HG02610 (cell line): Measurements from ENCODE around the gene PLXDC1.

Experiments
- ATAC-seq: cut with Tn5 transposase; IDR thresholded peaks from one replicate; pipeline ENCODE4 v1.9.1; 2021; ENCODE audit warnings: mild to moderate bottlenecking, moderate library complexity; ENCODE audit not compliant: unreplicated experiment

Gene PLXDC1

DNA sequence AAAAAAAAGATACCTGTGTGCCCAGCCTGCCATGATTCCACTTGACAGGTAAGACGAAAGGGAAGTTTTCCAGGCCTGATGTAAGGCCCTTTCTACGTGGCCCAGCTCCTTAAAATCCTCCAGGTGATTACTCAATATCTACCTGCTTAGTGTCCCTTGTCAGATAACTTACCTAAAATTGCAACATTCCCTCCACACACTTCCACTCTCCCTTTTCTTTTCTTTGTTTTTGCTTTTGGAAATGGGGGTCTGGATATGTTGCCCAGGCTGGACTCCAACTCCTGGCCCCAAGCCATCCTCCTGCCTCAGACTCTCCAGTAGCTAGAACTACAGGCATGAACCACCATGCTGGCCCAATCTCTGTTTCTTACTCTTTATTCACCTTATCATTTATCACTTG is 7.2 kb upstream of the PLXDC1 start:
- ATAC-seq, result no peak

GRCh38 chr17:39156491-39156890 is 5.1 kb upstream of the PLXDC1 start:
- no peak for ATAC-seq

DNA sequence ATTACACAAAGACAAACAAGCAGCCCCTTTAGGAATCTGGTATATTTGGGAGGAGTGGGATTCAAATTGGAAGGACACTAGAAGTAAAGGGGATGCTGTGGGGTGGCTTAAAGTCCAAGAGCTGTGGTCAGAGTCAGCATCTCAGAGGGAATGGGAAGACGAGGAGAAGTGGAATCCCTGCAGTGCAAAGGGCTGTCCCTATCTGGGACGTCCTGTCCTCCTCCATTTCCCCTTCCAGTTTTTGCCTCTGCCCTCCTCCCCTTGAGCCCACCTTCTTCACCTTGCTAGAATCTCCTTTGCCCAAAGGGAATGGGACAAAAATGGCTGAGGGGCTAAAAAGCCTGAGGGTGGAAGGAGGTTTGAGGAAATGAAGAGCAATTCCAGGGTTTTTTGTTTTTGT is 4.2 kb upstream of the PLXDC1 start:
- ATAC-seq, result no peak

DNA sequence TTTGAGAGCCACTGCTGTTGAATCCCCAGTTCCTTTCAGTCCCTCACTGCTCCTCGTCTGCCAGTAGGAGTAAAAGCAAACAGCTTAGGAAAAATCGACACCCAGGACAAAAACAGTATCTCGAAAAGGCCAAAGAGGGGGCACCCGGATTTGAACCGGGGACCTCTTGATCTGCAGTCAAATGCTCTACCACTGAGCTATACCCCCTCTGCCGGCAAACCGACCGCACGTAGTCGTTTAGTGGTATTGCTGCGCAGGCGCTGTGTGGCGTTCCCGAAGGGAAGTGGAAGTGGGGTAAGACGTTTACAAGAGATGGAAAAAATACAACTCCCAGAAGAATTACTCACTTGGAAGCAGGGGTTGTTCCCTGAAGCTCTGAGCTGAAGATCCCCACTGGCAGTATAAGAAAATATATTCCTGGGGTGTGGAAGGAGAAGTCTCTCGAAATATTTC is 2.2 kb upstream of the PLXDC1 start:
- no peak for ATAC-seq

- no peak for ATAC-seq
Observed at GRCh38 chr17:39151943-39152818, 744 bp upstream of the PLXDC1 start.

- no peak for ATAC-seq
Observed at GRCh38 chr17:39150795-39151149, 665 bp downstream of the PLXDC1 start.

DNA sequence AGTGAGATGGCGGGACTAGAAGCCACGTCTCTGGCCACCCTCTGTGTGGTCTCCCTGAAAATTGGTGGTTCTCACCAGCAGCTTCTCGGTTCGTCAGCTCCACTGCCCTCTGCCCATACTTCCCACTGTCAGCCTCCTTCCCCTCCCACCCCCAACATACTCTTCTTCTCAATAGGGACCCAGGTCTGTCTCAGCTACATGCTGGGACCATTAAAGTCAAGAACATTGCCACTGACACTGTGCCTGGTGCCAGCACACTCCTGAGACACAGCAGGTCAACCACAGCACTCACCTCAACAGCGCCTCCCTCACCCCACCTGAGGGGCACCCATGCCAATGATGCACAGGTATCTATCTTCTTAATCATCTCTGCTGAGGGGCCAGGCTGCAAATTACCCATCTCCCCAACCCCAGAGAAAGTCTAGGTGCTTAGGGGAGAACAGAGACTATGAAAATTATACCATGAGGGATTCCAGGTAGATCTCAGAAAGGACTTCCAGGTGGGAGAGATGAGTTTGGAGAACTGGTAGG is 1.3 kb downstream of the PLXDC1 start:
- no peak for ATAC-seq

DNA sequence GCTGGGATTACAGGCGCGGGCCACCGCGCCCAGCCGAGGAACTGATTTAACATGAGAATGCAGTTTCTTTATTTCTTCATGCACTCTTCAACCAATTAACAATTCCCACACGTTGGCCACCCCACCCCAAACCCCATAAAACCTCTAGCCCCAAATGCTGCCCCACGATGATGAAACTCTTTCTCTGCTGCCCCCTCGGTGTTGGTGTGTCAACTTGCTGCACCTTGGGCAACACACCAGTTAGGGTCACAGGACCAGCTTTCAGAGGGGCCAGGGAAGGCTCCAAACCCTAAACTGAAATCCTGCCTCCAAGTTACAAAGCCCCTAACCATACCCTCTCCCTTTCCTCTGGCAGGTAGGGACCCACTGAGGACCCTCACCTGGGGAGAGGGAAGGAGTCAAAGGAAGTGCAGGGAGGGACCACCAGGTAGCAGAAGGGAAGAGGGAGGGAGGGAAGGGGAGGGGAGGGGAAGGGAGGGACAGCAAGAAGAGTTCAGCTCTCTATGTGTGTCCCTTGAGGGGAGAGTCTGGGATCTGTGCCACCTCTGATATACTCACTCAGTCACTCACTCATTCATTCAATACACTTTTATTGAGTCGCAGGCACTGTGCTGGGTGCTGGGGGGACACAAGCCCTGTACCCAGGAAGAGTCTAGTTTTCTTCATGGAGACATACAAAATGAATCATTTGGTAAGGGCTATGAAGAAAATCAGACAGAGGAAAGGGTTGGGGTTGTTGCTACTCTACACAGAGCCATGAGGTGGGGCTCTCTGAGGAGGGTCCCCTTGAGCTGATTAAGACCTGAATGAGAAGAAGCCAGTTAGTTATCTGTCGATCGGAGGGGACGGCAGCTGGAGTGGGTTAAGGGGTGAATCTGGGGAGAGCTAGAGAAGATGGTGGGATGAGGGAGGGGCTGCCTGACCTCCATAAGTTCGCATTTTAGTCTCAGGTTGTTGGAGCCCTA is 3.9 kb downstream of the PLXDC1 start:
- ATAC-seq, result no peak

DNA sequence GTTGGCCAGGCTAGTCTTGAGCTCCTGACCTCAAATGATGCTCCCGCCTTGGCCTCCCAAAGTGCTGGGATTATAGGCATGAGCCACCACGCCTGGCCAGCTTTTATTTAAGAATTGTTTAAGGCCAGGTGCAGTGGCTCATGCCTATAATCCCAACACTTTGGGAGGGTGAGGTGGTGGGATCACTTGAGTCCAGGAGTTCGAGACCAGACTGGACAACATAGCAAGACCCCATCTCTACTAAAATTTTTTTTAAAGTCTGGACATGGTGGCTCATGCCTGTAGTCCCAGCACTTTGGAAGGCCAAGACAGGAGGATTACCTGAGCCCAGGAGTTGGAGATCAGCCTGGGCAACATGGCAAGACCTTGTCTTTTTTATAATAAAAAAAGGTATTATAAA is 5.2 kb downstream of the PLXDC1 start:
- no peak for ATAC-seq

DNA sequence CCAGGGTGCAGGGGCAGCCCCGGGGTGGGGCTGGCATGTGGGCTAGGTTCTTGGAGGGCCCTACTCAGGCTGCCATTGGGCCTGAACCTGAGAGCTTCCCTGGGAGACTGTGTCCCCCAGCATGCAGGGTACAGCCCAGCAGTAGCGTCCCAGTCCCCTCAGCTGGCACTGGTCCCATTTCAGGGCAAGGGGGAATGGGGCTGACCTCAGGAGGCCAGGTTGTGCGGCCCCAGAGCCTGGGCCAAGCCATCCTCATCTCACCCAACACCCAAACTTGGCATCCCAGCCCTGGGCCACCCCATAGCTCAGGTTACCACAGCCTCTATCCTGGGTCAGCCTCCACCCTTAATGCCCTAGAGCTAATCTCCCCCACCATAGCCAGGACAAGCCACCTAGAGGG is 6.3 kb downstream of the PLXDC1 start:
- no peak for ATAC-seq

DNA sequence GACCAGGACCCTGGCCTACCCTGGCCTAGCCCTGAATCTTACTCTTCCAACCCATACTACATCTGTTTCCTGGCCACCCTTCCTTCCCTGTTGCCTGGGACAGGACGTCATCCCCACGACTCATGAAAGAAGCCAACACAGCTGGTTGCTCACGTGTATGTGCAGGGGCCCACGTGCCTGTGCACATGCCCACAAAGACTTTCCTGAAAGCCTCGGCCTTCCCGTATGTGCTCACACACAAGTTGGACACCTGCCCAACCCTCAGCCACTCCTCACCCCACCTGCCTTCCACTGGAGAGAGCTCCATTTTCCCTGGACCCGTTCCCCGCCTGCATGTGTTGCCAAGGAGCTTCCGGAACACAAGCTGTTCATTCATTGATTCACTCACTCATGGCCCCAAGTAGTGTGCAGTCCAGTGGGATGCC is 7.0 kb downstream of the PLXDC1 start:
- no peak for ATAC-seq

DNA sequence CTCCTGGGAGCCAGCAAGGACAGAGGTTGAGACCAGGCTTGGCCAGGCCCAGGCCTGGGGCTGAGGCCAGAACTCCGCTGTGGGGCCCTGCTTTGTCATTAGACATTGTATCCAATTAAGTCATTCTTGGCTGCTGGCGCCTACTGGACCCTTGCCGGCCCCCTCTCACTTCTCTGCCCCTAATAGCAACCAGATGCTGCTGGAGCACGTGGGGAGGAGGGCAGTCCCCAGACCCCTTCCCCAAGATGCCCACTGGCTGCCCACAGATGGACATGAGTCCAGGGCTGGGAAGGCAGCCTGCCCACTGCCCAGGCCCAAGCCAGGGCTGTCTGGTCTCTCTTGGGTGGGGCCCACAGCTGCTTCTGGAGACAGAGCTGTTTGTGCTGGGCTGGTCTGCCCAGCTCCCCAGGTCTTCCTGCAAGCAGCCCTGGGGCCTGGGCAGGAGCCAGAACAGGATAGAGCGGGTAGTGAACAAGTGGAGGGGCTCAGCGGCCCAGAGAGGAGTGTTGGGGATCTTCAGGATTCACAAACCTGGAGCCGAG is 7.8 kb downstream of the PLXDC1 start:
- ATAC-seq, result no peak

DNA sequence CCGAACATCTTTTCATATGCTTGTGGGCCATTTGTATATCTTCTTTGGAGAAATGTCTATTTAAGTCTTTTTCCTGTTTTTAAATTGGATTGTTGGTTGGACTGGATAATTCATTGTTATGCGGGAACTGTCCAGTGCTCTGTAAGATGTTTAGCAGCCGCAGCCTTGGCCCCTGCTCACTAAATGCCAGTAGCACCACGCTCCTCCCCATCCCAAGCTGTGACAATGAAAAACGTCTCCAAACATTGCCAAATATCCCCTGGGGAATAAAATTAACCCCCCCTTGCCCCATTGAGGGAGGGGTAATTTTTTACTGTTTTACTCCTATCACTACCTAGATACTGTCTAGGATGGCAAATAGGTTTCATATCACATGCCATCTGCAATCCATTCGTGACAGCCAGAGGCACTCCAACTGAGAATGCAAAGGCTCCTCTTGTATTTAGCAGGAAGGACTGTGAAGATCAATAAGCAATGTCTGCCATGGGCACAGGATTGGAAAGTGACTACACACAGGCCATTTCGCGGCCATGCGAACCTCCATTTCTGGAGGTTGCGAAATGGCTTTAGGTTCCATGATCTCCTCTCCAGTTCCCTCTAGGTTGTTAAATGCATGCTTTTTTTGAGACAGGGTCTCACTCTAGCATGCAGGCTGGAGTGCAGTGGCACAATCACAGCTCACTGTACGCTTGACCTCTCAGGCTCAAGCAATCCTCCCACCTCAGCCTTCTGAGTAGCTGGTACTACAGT is 9.3 kb downstream of the PLXDC1 start:
- no peak for ATAC-seq

GRCh38 chr17:39141294-39141693 is 10.1 kb downstream of the PLXDC1 start:
- ATAC-seq, result no peak

DNA sequence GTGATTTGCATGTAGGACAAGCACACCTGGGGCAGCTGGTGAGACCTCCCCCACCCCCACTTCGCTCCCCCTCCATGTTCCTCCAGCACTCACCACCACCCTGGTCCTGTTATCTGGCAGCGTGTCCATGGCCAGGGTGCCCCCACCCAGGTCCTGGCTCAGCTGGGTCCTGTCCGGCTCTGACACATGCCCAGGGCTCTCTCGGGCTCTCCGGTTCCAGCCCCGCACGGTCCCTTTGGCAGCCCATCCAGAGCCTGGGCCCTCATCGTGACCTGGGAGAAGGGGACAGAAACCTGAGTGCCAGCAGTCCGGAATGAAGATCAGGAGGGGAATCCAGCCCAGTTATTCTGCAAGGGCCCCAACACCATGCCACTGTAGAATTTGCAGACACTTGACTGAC is 11.9 kb downstream of the PLXDC1 start:
- ATAC-seq, result no peak

GRCh38 chr17:39139161-39139511 is 12.3 kb downstream of the PLXDC1 start:
- no peak for ATAC-seq

GRCh38 chr17:39138431-39139160 is 12.8 kb downstream of the PLXDC1 start:
- ATAC-seq, result no peak

DNA sequence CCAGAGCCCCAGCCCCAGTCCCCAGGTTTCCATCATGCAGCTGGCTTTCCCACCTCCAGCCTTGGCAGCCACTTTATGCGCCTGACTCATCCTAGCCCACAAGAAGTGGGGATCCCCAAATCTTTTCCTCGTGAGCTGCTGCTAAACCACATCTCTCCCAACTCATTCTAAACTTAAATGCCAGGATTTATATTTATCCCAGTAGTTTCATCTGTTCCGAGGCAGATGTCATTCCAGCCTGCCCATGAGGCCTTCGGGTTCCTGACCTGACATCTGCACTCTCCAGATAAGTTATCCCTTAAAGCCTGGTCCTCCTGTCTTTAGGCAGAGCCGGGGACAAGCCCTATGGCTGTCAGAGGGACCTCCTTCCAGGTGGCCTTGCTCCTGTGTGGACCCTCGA is 16.6 kb downstream of the PLXDC1 start:
- no peak for ATAC-seq

- no peak for ATAC-seq
Observed at GRCh38 chr17:39132192-39132610, 19.2 kb downstream of the PLXDC1 start.

- no peak for ATAC-seq
Observed at GRCh38 chr17:39131616-39132015, 19.8 kb downstream of the PLXDC1 start.
